HEK293T (cell line): ENCODE results near the gene SH3RF3.

Experiments
- ARNT ChIP-seq: fragments of 450-650 bp; IDR thresholded peaks from 2 replicates; pipeline ENCODE4 v1.6.1; 2017; ENCODE audit warnings: mild to moderate bottlenecking
- BHLHE40 ChIP-seq: fragments of 450-650 bp; IDR thresholded peaks from 2 replicates; pipeline ENCODE4 v1.6.1; 2016; ENCODE audit warnings: mild to moderate bottlenecking, moderate library complexity, borderline replicate concordance
- ELF4 ChIP-seq: fragments of 450-650 bp; IDR thresholded peaks from 2 replicates; pipeline ENCODE4 v1.6.1; 2017; ENCODE audit warnings: antibody characterized with exemption
- FOXK2 ChIP-seq: fragments of 450-650 bp; IDR thresholded peaks from 2 replicates; pipeline ENCODE4 v1.6.1; 2016; ENCODE audit warnings: mild to moderate bottlenecking
- FOXM1 ChIP-seq: fragments of 450-650 bp; IDR thresholded peaks from 2 replicates; pipeline ENCODE4 v1.6.1; 2017; ENCODE audit warnings: mild to moderate bottlenecking, borderline replicate concordance
- LEF1 ChIP-seq: fragments of 450-650 bp; IDR thresholded peaks from 2 replicates; pipeline ENCODE4 v1.6.1; 2017; ENCODE audit warnings: mild to moderate bottlenecking, borderline replicate concordance
- SP1 ChIP-seq: fragments of 450-650 bp; IDR thresholded peaks from 2 replicates; pipeline ENCODE4 v1.6.1; 2017
- SUZ12 ChIP-seq: fragments of 450-650 bp; IDR thresholded peaks from 2 replicates; pipeline ENCODE4 v1.6.1; 2016; ENCODE audit warnings: mild to moderate bottlenecking
- TARDBP ChIP-seq: fragments of 450-650 bp; IDR thresholded peaks from 2 replicates; pipeline ENCODE4 v1.6.1; 2016

DNA sequence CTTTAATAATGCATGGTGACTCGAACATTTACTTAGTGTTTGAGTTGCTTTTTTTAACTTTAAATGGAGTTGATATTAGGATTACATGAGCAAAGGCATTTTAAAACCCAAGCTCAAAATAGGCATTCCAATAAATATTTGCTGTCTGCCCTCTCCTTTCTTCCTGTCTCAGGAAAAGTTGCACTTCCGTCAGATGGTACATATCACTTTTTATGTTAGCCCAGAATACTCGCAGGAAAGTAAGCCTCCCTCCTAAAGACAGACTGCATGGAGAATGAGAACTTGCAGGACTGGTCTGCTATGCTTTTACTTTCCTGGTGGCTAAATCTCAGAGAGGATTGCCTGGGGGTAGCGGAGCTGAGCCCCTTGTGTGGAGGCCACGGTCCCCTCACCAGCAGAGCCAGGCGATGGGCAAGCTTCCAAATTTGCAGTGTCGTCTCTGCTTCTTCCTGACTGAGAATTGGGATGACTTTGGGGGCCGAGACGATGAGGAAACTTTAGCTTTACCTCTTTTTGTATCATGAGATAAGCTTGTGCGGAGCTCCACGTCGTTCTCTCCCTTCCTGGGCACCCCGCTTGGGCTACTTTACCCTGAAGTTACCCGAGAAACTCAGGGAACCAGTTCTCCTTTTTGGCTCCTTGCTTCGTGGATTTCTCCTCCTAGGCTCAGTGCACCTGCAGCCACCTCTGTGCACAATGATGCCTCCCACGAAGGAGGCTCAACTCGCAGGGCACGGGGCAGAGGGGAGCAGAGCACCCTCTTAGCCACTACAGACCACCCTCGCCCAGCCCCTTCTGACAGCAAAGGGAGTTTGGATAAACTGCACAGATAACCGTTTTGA lies 223.3 kb downstream of the SH3RF3 start:
- TF ChIP-seq SP1 (no peak), BHLHE40 (no peak), FOXK2 (no peak), FOXM1 (no peak), ELF4 (no peak), ARNT (no peak), LEF1 (no peak), SUZ12 (no peak), TARDBP (no peak)
